ENCODE results near the gene NLRC3.

DNA sequence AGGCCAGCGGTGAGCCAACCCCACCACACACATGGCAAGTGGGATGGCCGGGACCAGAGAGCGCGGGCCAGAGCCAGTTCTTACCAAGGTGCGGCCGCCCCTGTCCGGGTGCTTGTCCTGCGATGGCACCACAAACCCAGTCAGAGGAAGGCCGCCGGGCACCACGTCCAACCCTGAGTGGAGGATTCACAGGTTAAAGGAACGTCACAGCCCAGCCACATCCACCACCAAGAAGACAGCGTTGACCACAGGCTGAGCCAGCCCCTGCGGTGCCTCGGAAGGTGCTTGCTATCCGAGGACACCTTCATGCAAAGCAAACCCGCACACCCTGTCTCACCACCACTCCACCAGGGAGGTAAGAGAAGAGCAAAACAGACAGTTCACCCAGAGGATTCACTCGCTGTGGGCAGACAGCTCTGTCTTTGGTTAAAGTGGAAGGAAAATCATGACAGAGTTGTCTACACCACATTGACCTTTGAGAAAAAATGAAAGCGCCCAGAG lies 18.4 kb upstream of the NLRC3 start:
- TF ChIP-seq POLR2A (IDR thresholded peaks at IDR 0.05; ENCODE audit: low read length) (no peak), GATA1 (IDR thresholded peaks at IDR 0.05; ENCODE audit: low read depth, low read length) (no peak)

Data from erythroblast (primary cell).